HG02884 (cell line): ENCODE results near the gene GNAQ.
"Not testable (repeated sequence)": the region's sequence is repeated elsewhere in the genome, so short reads cannot be mapped to it uniquely, and the experiment has no call there.

Experiments used
- ATAC-seq: cut with Tn5 transposase; IDR thresholded peaks from one replicate; pipeline ENCODE4 v1.9.1; 2021; ENCODE audit warnings: mild to moderate bottlenecking, moderate library complexity; ENCODE audit not compliant: unreplicated experiment

GNAQ gene

GRCh38 chr9:77712533-77713130, 319.0 kb downstream of the GNAQ start:
- no peak for ATAC-seq

- ATAC-seq = no peak
These were observed 320.5 kb downstream of the GNAQ start for GRCh38 chr9:77710965-77711648.

GRCh38 chr9:77710316-77710715, 321.3 kb downstream of the GNAQ start:
- ATAC-seq = no peak

- no peak for ATAC-seq
These were observed 323.4 kb downstream of the GNAQ start for GRCh38 chr9:77708064-77708815.

- ATAC-seq = no peak
These were observed 324.1 kb downstream of the GNAQ start for GRCh38 chr9:77707383-77708063.

GRCh38 chr9:77705636-77706035, 326.0 kb downstream of the GNAQ start:
- no peak for ATAC-seq

- not testable (repeated sequence) for ATAC-seq
These were observed 328.9 kb downstream of the GNAQ start for GRCh38 chr9:77702521-77703390.

GRCh38 chr9:77697238-77697984, 334.2 kb downstream of the GNAQ start:
- no peak for ATAC-seq

GRCh38 chr9:77690723-77691122, 340.9 kb downstream of the GNAQ start:
- not testable (repeated sequence) for ATAC-seq

- ATAC-seq = not testable (repeated sequence)
These were observed 341.5 kb downstream of the GNAQ start for GRCh38 chr9:77690119-77690518.

GRCh38 chr9:77687737-77688136, 343.9 kb downstream of the GNAQ start:
- not testable (repeated sequence) for ATAC-seq

GRCh38 chr9:77680581-77680980, 351.0 kb downstream of the GNAQ start:
- ATAC-seq = no peak

- no peak for ATAC-seq
These were observed 351.8 kb downstream of the GNAQ start for GRCh38 chr9:77679661-77680368.

GRCh38 chr9:77679088-77679487, 352.5 kb downstream of the GNAQ start:
- no peak for ATAC-seq

- ATAC-seq = no peak
These were observed 353.6 kb downstream of the GNAQ start for GRCh38 chr9:77677957-77678535.

- no peak for ATAC-seq
These were observed 354.2 kb downstream of the GNAQ start for GRCh38 chr9:77677397-77677796.

GRCh38 chr9:77673941-77674791, 357.4 kb downstream of the GNAQ start:
- ATAC-seq = no peak

- ATAC-seq = no peak
These were observed 359.4 kb downstream of the GNAQ start for GRCh38 chr9:77672183-77672582.
